Tibial nerve (tissue), 4 donors: ENCODE data around the gene HSDL2. TPM values are rescaled to one million over a fixed set of nuclear protein-coding genes. Genes with fewer than 3 reads are reported as not detected.

Experiments
- DNase-seq, 2 donors: peaks; one replicate each; pipeline ENCODE4 v3.0.0-alpha.2; 2019; ENCODE audit warnings: low spot score in 2 of 2
- H3K27ac ChIP-seq, 4 donors: fragments of 200-600 bp; sonication (generic) in 3 of 4; one replicate each; pipeline ENCODE4 v1.5.1; 2017 to 2019; ENCODE audit warnings: mild to moderate bottlenecking in 1 of 4
- H3K27me3 ChIP-seq, 2 donors: fragments of 200-600 bp; sonication (generic) in 1 of 2; one replicate each; pipeline versions ENCODE4 v1.5.1 to v1.6.0; 2017 to 2019
- H3K36me3 ChIP-seq, 3 donors: fragments of 200-600 bp; sonication (generic); one replicate each; pipeline ENCODE4 v1.5.1; 2018 to 2019
- H3K4me1 ChIP-seq, 4 donors: fragments of 200-600 bp; sonication (generic) in 3 of 4; one replicate each; pipeline ENCODE4 v1.5.1; 2017 to 2019
- H3K4me3 ChIP-seq, 4 donors: fragments of 200-600 bp; sonication (generic) in 3 of 4; one replicate each; pipeline ENCODE4 v1.5.1; 2017 to 2019; ENCODE audit warnings: mild to moderate bottlenecking in 1 of 4, moderate library complexity in 1 of 4
- H3K9me3 ChIP-seq, 4 donors: fragments of 200-600 bp; sonication (generic) in 3 of 4; one replicate each; pipeline ENCODE4 v1.5.1; 2017 to 2019
- EP300 ChIP-seq, 2 donors: sonication (generic); formaldehyde crosslinking; IDR thresholded peaks; one replicate each; pipeline ENCODE4 v1.6.1; 2017; ENCODE audit warnings: antibody characterized with exemption in 2 of 2, mild to moderate bottlenecking in 1 of 2
- POLR2A ChIP-seq, 2 donors: fragments of 450-650 bp; IDR thresholded peaks; one replicate each; pipeline ENCODE4 v1.6.1; 2017; ENCODE audit warnings: antibody characterized with exemption in 2 of 2, mild to moderate bottlenecking in 2 of 2, moderate library complexity in 2 of 2
- WGBS, 2 donors: methylation state at CpG; one replicate each; pipeline ENCODE4 v1.1.5; 2018; 5-methylcytosine and 5-hydroxymethylcytosine counted together
- total RNA-seq, 4 donors: library from RNA; depleted of rRNA; stranded (reverse); fragments of >200 nt; gene quantifications; one replicate each; pipeline ENCODE4 v1.1.0, GENCODE V29; 2016
- TF ChIP-seq, protein P1 (sequence below), 5 experiments: fragments of 200-600 bp in 3 of 5; fragments of 450-650 bp in 2 of 5; sonication (generic) in 3 of 5; IDR thresholded peaks; one replicate each; pipeline ENCODE4 v1.5.1; 2016 to 2019; ENCODE audit warnings: antibody characterized with exemption in 5 of 5, mild to moderate bottlenecking in 3 of 5, moderate library complexity in 2 of 5

The HSDL2 gene
- total RNA-seq, 4 donors from 2014 or later: 34.1 to 48.9 (median 37.7) TPM

DNA sequence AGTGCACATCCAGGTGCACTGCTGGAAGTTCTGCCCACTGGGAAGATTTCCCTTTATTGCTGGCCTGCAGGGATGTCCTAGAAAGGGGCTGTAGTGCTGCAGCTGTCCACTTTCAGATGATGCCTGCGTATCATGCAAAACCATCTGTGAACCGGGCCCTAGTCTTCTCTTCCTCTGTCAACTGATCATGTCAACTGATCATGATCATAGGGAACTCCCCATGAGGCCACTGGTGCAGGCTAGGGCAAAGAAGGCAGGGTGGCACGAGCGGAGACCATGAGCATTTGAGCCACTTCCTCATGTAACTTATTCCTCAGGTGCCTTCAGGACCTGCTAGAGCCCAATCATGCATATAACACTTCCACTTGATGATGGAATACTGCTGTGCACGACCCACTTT, 4.5 kb upstream of the HSDL2 start:
- Histone ChIP-seq H3K9me3 (peaks cover 0 to 8% (median 0%) of the 10 kb centered on the region in 4 donors), H3K27ac (no peak overlapping the region)
- WGBS, 2 donors: 91 to 93% methylated on average over 5 of the region's 5 CpGs

DNA sequence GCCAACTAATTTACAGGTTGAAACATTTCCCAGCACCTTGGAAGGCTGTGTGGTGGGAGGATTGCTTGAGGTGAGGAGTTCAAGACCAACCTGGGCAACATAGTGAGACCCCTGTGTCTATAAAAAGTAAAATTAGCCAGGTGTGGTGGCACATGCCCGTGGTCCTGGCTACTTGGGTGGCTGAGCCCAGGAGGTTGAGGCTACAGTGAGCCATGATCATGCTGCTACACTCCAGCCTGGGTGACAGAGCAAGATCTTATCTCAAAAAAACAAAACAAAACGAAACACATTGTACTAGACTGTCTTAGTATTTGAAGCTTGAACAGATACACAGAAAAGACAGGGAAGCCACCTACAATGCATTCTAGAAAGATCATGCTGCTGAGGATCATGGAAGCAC, 2.8 kb upstream of the HSDL2 start:
- WGBS, 2 donors: 62 to 88% methylated on average over 2 of the region's 2 CpGs
- Histone ChIP-seq H3K27ac (no peak overlapping the region), H3K4me3 (no peak overlapping the region), H3K9me3 (no peaks in the 10 kb centered on the region), H3K27me3 (no peaks in the 10 kb centered on the region), H3K36me3 (peaks cover 0 to 6% (median 0%) of the 10 kb centered on the region in 3 donors), H3K4me1 (peaks cover 0 to 33% (median 2%) of the 10 kb centered on the region in 4 donors)
- DNase-seq: no peak
- no peak for TF ChIP-seq EP300 (IDR thresholded peaks at IDR 0.05)
- TF ChIP-seq, protein P1, sequence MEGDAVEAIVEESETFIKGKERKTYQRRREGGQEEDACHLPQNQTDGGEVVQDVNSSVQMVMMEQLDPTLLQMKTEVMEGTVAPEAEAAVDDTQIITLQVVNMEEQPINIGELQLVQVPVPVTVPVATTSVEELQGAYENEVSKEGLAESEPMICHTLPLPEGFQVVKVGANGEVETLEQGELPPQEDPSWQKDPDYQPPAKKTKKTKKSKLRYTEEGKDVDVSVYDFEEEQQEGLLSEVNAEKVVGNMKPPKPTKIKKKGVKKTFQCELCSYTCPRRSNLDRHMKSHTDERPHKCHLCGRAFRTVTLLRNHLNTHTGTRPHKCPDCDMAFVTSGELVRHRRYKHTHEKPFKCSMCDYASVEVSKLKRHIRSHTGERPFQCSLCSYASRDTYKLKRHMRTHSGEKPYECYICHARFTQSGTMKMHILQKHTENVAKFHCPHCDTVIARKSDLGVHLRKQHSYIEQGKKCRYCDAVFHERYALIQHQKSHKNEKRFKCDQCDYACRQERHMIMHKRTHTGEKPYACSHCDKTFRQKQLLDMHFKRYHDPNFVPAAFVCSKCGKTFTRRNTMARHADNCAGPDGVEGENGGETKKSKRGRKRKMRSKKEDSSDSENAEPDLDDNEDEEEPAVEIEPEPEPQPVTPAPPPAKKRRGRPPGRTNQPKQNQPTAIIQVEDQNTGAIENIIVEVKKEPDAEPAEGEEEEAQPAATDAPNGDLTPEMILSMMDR (IDR thresholded peaks at IDR 0.05): no peak
- TF ChIP-seq POLR2A (IDR thresholded peaks at IDR 0.05): no peak

More for the DNA sequence above, 4.5 kb upstream of the HSDL2 start:
- no peaks in the 10 kb centered on the region for H3K27me3 ChIP-seq
- H3K4me3 ChIP-seq: no peak overlapping the region
- H3K4me1 ChIP-seq: peaks cover 0 to 18% (median 2%) of the 10 kb centered on the region in 4 donors
- H3K36me3 ChIP-seq: peaks cover 0 to 6% (median 0%) of the 10 kb centered on the region in 3 donors
- DNase-seq: no peak
- TF ChIP-seq, protein P1 (IDR thresholded peaks at IDR 0.05): no peak
- no peak for TF ChIP-seq POLR2A (IDR thresholded peaks at IDR 0.05)
- no peak for TF ChIP-seq EP300 (IDR thresholded peaks at IDR 0.05)

DNA sequence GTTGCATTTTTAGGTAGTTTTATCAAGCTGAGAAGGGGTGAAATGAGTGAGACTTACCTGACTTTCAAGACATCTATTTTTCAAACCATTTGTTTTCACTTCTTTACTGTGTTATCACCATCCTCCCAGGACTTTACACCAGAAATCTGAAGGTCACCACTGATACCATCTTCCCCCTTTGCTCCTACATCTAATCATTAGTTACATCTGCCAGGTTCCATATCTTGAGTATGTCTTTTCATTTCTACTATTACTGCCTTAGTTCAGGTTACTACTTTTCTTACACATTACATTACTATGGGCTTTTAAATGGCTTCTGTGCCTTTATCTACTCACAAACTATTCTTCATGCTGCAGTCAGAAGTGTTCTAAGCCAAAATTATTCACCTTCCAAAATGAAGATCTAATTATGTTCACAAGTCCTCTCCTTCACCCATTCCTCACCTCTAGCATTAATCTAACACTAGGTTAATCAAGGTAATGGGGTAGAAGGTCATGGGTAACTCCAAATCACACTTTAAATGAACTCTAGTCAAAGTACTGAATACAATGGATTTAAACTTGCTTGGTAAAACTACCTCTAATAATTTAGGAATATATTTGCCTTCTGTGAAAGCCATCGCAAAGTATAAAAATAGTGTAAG, 2.1 kb upstream of the HSDL2 start:
- Histone ChIP-seq H3K9me3 (no peaks in the 10 kb centered on the region), H3K27ac (peak overlapping the region in 1 of 4 donors; percentile 98), H3K36me3 (peaks cover 0 to 6% (median 0%) of the 10 kb centered on the region in 3 donors), H3K4me1 (peaks cover 0 to 40% (median 2%) of the 10 kb centered on the region in 4 donors), H3K27me3 (no peaks in the 10 kb centered on the region), H3K4me3 (no peak overlapping the region)
- TF ChIP-seq POLR2A (IDR thresholded peaks at IDR 0.05): no peak
- TF ChIP-seq, protein P1 (IDR thresholded peaks at IDR 0.05): no peak
- TF ChIP-seq EP300 (IDR thresholded peaks at IDR 0.05): no peak
- DNase-seq: no peak
- WGBS, 2 donors: 91 to 100% methylated on average over 1 of the region's 1 CpG

DNA sequence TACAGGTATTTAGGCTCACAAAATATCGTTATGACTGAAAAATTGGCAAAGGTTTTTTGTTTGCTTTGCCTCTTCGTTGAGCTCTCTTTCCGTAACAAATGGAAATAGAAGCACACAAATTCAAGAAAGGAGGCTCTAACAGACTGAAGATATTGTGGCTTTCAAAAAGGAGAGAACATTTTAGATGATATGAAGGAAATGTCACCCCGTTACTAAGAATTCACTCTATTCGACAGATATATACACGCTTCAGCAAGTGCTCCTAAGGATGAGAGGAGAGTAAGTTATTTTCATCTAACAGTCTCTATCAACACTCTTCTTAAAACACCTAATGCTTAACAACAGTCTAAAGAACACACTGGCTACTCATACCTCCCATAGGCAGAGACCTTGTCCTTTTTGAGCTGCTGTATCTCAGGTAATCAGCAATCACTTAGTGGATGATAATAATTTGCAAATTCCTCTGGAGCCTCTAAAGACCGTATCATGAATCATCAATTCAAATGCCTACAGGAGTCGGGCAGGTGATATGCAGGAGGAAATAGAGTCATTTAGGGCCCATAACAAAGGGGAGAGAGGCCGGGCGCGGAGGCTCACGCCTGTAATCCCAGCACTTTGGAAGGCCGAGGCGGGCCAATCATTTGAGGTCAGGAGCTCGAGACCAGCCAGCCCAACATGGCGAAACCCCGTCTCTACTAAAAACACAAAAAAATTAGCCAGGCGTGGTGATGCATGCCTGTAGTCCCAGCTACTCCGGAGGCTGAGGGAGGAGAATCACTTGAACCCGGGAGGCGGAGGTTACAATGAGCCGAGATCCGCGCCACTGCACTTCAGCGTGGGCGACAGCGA, 1.4 kb upstream of the HSDL2 start:
- no peak for DNase-seq
- Histone ChIP-seq H3K4me1 (peaks cover 0 to 46% (median 2%) of the 10 kb centered on the region in 4 donors), H3K27ac (peak overlapping the region; percentile 96 to 99 (median 98)), H3K36me3 (peaks cover 0 to 6% (median 0%) of the 10 kb centered on the region in 3 donors), H3K9me3 (no peaks in the 10 kb centered on the region), H3K4me3 (peak overlapping the region; percentile 61 to 89 (median 81)), H3K27me3 (no peaks in the 10 kb centered on the region)
- no peak for TF ChIP-seq EP300 (IDR thresholded peaks at IDR 0.05)
- TF ChIP-seq, protein P1 (IDR thresholded peaks at IDR 0.05): no peak
- WGBS, 2 donors: 18 to 19% methylated on average over 27 of the region's 27 CpGs
